ENCODE results near the gene PRR5L.

DNA sequence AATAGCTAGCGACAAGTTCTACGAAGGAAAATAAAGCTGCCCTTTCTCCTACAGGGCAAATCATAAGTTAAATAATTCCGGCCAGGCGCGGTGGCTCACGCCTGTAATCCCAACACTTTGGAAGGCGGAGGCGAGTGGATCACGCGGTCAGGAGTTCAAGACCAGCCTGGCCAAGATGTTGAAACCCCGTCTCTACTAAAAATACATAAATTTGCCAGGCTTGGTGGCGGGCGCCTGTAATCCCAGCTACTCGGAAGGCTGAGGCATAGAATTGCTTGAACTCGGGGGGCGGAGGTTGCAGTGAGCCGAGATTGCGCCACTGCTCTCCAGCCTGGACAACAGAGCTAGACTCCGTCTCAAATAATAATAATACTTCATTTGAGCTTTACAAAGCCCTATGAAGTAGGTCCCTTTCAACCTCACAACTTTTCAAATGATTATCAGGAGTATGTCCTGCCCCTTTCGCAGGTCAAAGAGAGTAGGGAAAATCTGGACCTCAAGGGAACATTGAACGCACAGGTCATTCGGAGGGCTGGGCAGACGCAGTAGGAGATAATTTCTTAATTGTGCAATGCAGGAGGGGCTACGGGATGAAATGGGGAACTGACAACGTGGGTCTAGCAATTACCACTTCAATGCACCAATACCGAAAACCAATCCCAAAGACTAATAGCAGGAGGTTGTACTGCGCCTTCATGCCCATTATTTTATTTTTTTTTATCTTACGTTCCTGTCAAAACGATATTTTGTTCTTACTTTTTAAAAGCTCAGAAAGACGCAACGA, 7.5 kb upstream of the PRR5L start:
- TF ChIP-seq, protein P1, sequence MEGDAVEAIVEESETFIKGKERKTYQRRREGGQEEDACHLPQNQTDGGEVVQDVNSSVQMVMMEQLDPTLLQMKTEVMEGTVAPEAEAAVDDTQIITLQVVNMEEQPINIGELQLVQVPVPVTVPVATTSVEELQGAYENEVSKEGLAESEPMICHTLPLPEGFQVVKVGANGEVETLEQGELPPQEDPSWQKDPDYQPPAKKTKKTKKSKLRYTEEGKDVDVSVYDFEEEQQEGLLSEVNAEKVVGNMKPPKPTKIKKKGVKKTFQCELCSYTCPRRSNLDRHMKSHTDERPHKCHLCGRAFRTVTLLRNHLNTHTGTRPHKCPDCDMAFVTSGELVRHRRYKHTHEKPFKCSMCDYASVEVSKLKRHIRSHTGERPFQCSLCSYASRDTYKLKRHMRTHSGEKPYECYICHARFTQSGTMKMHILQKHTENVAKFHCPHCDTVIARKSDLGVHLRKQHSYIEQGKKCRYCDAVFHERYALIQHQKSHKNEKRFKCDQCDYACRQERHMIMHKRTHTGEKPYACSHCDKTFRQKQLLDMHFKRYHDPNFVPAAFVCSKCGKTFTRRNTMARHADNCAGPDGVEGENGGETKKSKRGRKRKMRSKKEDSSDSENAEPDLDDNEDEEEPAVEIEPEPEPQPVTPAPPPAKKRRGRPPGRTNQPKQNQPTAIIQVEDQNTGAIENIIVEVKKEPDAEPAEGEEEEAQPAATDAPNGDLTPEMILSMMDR (IDR thresholded peaks at IDR 0.05; ENCODE audit: low read depth, low read length, poor library complexity, severe bottlenecking) = no peak
- no peak for TF ChIP-seq EZH2phosphoT487 (IDR thresholded peaks at IDR 0.05; ENCODE audit: borderline replicate concordance, low read length)
